ENCODE data around the gene UBE2G1.

UBE2G1 gene

GRCh38 chr17:4406386-4406785 is 39.9 kb upstream of the UBE2G1 start:
- DNase-seq (ENCODE audit: low read depth) = no peak
- TF ChIP-seq CTCF (IDR thresholded peaks at IDR 0.05; ENCODE audit: insufficient read depth, low read depth, low read length, missing control alignments) = no peak
- H3K4me3 ChIP-seq (ENCODE audit: low read length) = no peak overlapping the region

GRCh38 chr17:4405699-4406098 is 39.2 kb upstream of the UBE2G1 start:
- DNase-seq (ENCODE audit: low read depth) = no peak
- no peak for TF ChIP-seq CTCF (IDR thresholded peaks at IDR 0.05; ENCODE audit: insufficient read depth, low read depth, low read length, missing control alignments)

GRCh38 chr17:4405038-4405669 is 38.7 kb upstream of the UBE2G1 start:
- no peak for DNase-seq (ENCODE audit: low read depth)
- TF ChIP-seq CTCF (IDR thresholded peaks at IDR 0.05; ENCODE audit: insufficient read depth, low read depth, low read length, missing control alignments) = no peak
- no peak overlapping the region for H3K4me3 ChIP-seq (ENCODE audit: low read length)

More at GRCh38 chr17:4405699-4406098, 39.2 kb upstream of the UBE2G1 start:
- no peak overlapping the region for H3K4me3 ChIP-seq (ENCODE audit: low read length)

- no peak for TF ChIP-seq CTCF (IDR thresholded peaks at IDR 0.05; ENCODE audit: insufficient read depth, low read depth, low read length, missing control alignments)
- no peak overlapping the region for H3K4me3 ChIP-seq (ENCODE audit: low read length)
- DNase-seq (ENCODE audit: low read depth) = no peak
These were observed 31.4 kb upstream of the UBE2G1 start for GRCh38 chr17:4397840-4398239.

- H3K4me3 ChIP-seq (ENCODE audit: low read length) = no peak overlapping the region
- no peak for DNase-seq (ENCODE audit: low read depth)
- no peak for TF ChIP-seq CTCF (IDR thresholded peaks at IDR 0.05; ENCODE audit: insufficient read depth, low read depth, low read length, missing control alignments)
These were observed 28.6 kb upstream of the UBE2G1 start for GRCh38 chr17:4395111-4395478.

GRCh38 chr17:4394208-4395110 is 28.0 kb upstream of the UBE2G1 start:
- TF ChIP-seq CTCF (IDR thresholded peaks at IDR 0.05; ENCODE audit: insufficient read depth, low read depth, low read length, missing control alignments) = no peak
- peak overlapping the region; percentile 39 for H3K4me3 ChIP-seq (ENCODE audit: low read length)
- DNase-seq (ENCODE audit: low read depth) = peak; percentile 95

All from epithelial cell of esophagus (primary cell).